IPS-NIHi11 (cell line): ENCODE data around the gene SIX4.
"Not testable (repeated sequence)": the region's sequence is repeated elsewhere in the genome, so short reads cannot be mapped to it uniquely, and the experiment has no call there.

ENCODE experiments used
- DNase-seq: peaks from one replicate; pipeline ENCODE4 v3.0.0; 2012; ENCODE audit warnings: mixed read lengths, low spot score

The SIX4 gene

GRCh38 chr14:60723907-60724618, at the start of gene SIX4:
Gene SIX4 (minus strand): TSS chr14:60724351. CDS start chr14:60724074, 277 bp downstream.
- peak; percentile 89 for DNase-seq

GRCh38 chr14:60773558-60773957, 49.4 kb upstream of the SIX4 start:
- DNase-seq: no peak

- no peak for DNase-seq
Measured at GRCh38 chr14:60771117-60771516, 47.0 kb upstream of the SIX4 start.

GRCh38 chr14:60768602-60769001, 44.5 kb upstream of the SIX4 start:
- DNase-seq: no peak

- peak; percentile 53 for DNase-seq
Measured at GRCh38 chr14:60760644-60761364, 36.7 kb upstream of the SIX4 start.

- DNase-seq: no peak
Measured at GRCh38 chr14:60760209-60760608, 36.1 kb upstream of the SIX4 start.

- DNase-seq: no peak
Measured at GRCh38 chr14:60758885-60759284, 34.7 kb upstream of the SIX4 start.

GRCh38 chr14:60757567-60758002, 33.4 kb upstream of the SIX4 start:
- DNase-seq: no peak

- no peak for DNase-seq
Measured at GRCh38 chr14:60756847-60757246, 32.7 kb upstream of the SIX4 start.

- DNase-seq: no peak
Measured at GRCh38 chr14:60753264-60754119, 29.3 kb upstream of the SIX4 start.

GRCh38 chr14:60744566-60744965, 20.4 kb upstream of the SIX4 start:
- no peak for DNase-seq

- no peak for DNase-seq
Measured at GRCh38 chr14:60738843-60739508, 14.8 kb upstream of the SIX4 start.

GRCh38 chr14:60736494-60736893, 12.3 kb upstream of the SIX4 start:
- DNase-seq: no peak

GRCh38 chr14:60735416-60735815, 11.3 kb upstream of the SIX4 start:
- DNase-seq: no peak

GRCh38 chr14:60734465-60735242, 10.5 kb upstream of the SIX4 start, which contains the start of gene MNAT1:
Gene MNAT1 (plus strand): TSS chr14:60734761. CDS start chr14:60734863, 102 bp downstream.
- DNase-seq: peak; percentile 70

GRCh38 chr14:60732840-60733483, 8.8 kb upstream of the SIX4 start:
- DNase-seq: no peak

- not testable (repeated sequence) for DNase-seq
Measured at GRCh38 chr14:60731291-60731690, 7.1 kb upstream of the SIX4 start.

- DNase-seq: peak; percentile 26
Measured at GRCh38 chr14:60723116-60723906, 840 bp downstream of the SIX4 start.

GRCh38 chr14:60722357-60723115, 1.6 kb downstream of the SIX4 start:
- DNase-seq: peak; percentile 75
